Hematopoietic multipotent progenitor cell treated with erythropoietin and hydrocortisone succinate and interleukin-3 and kit ligand, for 17 days (in vitro differentiated cells): Measurements from ENCODE around the gene UBR3.

Source experiments
- DNase-seq: peaks from one replicate; pipeline ENCODE4 v3.0.0-alpha.2; 2015; ENCODE audit warnings: low spot score

The UBR3 gene

DNA sequence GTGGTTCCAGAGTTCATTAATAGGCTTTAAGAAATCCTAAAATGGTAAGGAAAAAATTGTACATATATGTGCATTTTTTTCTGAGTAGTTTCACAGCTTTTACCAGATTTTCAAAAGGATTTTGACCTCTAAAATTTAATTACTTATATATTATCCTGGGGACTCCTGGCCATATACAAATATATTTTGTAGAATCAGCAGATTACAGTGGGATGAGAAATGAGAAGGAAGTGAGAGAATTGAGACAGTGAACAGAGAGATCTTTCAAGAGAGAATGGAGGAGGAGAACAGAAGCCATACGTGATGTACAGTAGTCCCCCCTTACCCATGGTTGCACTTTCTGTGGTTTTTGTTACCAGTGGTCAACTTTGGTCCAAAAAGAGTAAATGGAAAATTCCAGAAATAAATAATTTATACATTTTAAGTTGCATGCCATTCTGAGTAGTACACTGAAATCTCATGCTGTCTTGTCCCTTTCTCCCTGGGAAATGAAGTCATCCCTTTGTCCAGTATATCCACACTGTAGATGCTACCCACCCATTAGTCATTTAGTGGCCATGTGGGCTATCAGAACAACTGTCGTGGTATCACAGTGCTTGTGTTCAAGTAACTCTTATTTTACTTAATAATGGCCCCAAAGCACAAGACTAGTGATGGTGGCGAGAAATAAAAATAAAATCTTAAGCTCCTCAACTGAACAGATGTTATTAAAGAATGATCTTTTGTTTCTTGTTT is 220.2 kb downstream of the UBR3 start:
- DNase-seq, result no peak

DNA sequence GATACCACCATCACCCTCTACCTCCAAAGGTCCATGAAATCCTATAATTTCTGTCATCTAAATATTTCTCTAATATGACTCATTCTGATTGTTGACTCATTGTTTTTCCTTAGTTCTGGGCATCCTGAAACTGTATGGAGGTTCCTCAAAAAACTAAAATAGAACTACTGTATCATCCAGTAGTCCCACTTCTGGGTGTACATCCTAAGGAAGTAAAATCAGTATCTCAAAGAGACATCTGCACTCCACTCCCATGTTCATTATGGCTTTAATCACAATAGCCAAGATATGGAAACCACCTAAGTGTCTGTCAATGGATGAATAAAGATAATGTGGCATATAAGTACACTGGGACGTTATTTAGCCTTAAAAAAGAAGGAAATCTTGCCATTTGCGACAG is 224.9 kb downstream of the UBR3 start:
- no peak for DNase-seq

DNA sequence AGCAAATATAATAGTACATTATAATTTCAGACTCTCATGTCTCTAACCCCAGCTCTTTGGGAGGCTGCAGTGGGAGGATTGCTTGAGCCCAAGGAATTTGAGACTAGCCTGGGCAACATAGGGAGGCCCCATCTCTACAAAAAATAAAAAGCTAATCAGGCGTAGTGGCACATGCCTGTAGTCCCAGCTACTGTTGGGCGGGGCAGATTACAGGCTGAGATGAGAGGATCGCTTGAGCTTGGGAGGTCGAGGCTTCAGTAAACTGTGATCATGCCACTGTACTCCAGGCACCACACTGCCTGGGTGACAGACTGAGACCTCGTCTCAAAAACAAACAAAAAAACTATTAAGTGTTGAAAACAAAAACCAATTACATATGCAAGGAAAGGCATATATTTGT is 227.7 kb downstream of the UBR3 start:
- peak; percentile 58 for DNase-seq

DNA sequence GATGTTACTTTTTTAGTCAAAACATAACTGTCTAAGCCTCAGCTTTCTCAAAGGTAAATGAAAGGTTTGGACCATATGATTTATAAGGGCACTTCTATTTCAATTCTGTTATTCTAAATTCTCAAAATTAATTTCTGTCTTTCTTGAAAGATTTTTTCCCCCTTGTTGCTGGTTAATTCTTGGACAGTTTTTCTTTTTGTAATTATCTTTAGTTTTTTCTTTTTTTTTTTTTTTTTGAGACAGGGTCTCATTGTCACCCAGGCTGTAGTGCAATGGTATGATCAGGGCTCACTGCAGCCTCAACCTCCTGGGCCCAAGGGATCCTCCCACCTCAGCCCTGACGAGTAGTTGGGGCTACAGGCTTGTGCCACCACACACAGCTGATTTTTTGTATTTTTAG is 229.6 kb downstream of the UBR3 start:
- DNase-seq, result no peak

DNA sequence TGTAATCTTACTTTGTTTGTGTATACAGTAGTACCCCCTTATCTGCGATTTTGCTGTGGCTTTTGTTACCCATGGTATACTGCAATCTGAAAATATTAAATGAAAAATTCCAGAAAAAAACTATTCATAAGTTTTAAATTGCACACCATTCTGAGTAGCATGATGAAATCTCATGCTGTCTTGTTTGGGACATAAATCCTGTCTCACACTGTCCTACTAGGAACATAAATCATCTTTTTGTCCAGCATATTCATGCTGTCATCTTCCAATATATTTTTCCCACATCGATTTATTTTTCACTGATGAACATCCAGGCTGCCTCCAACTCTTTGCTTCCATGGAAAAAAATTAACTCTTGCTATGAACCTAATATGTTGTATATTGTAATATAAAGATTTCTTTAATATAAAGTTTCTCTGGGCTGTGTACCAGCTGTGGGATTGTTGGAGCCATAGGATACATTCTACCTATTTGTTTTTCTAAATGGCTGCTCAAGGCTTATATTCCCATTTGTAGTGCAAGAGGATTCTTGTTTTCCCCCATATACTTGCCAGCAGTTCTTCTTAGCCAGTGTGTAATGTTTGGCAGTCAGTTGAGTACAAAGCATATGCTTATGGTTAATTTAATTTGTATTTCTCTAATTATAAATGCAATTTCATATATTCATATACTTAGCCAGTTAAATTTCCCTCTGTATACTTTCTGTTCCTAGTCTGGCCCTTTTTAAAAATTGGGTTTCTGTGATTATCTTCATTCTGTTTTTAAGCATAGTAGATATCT is 236.4 kb downstream of the UBR3 start:
- DNase-seq, result no peak

DNA sequence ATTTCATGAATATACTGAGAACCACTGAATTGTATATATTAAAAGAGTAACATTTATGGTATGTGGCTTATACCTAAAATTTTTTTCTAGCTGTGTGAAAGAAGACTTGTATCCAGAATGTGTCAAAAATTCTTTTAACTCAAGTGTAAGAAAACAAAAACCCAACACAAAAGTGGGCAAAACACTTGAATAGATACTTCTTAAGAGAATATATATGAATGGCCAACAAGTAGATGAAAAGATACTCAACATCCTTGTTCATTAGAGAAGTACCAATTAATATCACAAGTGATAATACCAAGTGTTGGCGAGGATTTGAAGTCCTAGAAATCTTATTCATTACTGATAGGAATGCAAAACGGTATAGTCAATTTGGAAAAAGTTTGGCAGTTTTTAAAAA is 243.5 kb downstream of the UBR3 start:
- DNase-seq, result no peak

DNA sequence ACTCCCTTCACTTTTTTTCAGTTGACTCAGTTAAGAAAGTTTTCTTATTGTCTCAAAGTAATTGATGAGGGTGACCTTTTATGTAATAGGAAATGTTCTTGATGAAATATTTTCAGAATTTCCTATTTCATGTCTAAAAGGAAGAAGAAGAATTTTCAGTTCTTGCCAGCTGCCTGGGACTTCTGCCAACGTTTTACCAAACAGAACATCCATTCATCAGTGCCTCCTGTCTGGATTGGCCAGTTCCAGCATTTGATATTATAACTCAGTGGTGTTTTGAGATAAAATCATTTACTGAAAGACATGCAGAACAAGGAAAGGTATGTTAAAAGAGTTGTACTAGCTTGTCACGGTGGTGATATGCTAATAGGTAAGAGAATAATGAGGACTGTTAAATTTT is 246.0 kb downstream of the UBR3 start:
- DNase-seq, result no peak

DNA sequence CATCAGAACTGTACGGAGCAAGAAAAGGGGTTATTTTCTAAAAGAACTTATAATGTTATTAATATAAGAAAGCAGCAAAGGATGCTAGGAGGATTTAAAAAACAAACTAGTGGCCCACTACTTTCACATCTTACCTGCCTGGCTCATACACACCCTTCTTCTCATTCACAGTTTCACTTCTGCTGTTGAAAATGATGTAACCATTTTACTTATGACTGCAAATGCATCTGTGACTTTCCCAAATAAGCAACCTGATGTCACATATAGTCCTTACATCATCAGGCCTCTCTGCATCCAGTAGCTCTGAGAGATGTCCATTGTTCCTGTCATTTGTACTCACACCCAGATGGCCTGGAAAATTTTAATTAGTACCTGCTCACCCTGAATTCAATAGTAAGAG is 248.9 kb downstream of the UBR3 start:
- DNase-seq, result no peak

DNA sequence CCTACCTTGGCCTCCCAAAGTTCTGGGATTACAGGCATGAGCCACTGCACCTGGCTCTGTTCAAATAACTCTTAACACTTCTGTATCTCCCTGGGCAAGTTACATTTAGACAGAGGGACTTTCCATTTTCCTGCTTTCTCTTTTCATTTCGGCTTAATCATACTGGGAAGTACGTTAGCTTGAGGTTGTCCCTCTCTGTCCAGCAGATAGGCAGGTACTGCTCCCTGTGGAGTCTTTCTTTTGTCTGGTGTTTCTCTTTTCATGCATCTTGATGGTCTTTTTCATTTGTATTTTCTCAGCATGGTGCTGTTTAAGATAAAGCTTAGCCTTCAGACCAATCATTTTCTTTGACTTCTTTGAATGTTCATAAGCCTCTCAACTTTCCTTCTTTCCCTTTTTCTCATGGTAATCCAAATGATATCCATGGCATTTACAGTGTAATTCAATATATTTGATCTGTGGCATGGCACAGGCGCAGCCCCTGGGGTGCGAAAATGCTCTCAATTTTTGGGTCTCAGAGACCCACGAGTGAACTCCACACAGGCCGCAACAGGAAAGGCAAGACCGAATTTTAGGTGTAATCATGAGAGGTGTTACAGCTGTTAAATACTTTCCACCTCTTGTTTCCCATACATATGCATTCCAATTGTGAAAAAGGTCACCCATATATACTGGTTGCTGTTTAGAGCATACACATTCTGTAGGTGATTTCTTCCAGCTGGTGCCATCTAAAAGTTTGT is 250.7 kb downstream of the UBR3 start:
- DNase-seq, result no peak

DNA sequence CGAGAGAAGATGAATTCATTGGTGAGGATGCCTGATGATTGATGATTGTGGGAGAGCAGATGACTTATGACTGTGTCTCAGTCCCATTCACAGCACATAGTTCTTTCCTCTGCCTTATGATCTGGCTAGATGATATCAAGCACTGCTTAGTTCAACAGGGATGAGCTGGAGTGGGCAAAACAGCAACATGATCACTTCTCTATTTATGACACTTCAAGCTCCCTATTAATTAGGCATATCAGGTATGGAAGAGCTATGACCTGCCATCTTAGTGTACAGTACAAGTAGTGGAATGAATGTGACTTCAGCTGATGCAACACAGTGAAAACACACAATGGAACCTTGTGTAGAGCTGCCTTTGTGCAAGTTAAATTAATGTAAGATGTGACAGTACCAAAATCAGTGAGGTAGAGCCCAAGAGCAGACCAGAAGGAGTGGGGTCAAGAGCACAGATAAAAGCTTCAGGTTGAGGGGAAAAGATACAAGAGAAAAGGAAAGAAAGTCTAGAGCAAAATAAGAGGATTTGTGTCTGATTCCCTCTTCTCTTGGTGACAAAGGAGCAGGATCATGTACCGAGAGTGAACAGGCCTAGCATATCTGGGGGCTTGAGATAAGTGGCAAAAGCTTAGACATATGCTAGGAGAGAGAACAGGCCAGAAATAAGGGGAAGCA is 257.7 kb downstream of the UBR3 start:
- DNase-seq, result no peak

DNA sequence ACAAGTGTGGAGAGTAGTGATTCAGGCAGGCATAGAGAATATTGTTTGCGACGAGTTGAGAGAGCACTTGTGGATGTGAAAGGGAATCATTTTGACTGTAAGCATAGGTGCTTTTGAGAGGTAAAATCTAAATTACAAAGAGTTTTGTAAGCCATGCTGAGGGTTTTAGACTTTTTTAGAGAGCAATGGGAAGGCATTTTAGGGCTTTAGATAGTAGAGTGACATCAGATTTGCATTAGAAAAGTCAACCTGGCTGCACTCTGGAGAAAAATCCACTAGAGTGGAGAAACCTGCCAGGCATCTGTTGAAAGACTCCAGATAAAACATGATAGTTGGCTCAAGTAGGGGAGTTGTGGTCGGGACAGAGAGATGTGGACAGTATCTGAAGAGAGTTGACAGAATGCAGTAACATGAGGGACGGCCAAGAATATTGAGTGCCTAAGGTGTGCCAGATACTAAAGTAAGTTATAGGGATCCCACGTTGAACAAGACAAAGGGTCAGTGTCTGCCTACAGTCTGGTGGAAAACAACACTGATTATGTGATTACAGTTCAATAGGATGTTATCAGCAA is 258.9 kb downstream of the UBR3 start:
- no peak for DNase-seq

DNA sequence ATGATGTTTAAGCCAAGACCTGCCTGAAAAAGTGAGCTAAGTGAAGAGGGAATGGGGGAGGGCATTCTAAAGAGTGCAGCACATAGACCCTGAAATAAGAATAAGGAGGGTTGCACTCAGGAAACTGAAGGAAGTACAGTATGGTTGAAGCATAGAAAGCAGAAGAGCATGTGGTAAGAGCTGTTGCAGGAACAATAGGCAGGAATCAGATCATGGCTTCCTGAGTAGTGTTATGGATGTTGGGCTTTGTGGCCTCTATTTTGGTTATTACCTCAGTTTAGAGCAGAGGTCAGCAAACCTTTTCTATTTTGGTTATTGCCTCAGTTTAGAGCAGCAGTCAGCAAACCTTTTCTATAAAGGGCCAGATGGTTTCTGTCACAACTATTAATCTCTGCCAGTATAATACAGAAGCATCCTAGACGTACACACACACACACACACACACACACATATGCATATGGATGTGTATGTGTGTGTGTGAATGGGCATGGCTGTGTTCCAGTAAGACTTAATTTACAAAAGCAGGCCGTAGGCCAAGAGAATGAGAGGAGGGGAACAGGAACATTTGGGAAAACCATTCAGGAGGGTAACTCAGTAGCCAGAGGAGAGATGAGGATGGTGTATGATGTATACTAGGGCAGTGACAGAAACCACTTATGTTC is 259.6 kb downstream of the UBR3 start:
- DNase-seq, result no peak

DNA sequence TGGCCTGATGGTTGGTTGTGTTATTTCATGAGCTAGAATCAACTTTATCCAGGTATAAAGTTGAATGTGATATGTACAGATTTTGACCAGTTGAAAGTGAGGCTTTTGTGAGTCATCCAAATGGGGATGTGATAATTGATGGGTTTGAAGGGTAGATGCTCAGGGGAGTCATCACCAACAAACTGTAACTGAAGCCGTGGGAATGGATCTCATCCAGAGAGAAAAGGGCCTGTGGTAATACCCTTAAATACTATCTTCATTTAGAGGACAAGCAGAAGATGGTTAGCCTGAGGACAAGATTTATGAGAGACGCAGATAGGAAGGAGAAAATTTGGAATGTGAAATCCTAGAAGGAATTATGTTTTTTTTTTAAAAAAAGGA is 260.1 kb downstream of the UBR3 start:
- DNase-seq, result no peak

DNA sequence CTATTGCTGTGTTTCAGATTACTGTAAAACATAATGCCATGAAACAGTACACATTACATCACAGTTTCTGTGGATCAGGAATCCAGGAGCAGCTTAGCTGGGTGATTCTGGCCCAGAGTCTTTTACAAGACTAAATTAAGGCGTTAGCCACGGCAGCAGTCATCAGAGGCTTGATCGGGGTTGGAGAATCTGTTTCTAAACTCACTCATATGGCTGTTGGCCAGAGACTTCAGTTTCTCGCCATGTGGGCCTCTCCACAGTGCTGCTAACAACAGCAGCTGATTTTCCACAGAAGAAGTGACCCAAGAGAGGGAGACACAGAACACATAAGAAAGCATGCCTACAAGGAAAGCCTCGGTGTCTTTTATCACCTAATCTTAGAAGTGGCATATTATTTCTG is 261.5 kb downstream of the UBR3 start:
- DNase-seq, result no peak

DNA sequence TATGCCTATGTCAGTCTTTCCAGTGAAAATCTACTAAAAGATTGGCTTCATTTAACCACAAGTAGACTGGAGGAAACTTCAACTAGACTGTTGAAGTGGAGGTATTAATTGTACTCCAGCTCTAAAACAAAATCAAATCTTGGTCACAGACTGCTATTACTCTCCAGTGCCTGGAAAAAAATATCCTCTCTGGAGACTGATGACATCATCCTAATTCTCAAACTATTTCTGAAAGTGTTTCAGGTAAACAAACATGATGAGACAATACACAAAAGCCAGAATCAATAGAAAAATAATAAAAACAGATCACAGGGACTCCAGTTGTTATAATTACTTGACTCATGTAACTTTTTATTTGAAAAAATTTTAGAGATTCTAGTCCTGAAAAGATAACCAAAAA is 263.0 kb downstream of the UBR3 start:
- DNase-seq, result no peak

DNA sequence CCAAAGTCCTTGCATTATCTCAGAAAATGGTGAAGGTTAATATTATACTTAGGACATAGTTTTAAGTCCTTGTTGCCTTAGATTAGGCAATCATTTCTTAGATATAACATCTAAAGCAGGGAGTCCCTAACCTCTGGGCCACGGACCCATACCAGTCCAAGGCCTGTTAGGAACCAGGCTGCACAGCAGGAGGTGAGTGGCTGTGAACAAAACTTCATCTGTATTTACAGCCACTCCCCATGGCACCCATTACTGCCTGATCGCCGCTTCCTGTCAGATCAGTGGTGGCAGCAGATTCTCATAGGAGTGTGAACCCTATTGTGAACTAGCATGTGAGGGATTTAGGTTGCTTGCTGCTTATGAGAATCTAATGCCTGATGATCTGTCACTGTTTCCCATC is 264.2 kb downstream of the UBR3 start:
- no peak for DNase-seq

DNA sequence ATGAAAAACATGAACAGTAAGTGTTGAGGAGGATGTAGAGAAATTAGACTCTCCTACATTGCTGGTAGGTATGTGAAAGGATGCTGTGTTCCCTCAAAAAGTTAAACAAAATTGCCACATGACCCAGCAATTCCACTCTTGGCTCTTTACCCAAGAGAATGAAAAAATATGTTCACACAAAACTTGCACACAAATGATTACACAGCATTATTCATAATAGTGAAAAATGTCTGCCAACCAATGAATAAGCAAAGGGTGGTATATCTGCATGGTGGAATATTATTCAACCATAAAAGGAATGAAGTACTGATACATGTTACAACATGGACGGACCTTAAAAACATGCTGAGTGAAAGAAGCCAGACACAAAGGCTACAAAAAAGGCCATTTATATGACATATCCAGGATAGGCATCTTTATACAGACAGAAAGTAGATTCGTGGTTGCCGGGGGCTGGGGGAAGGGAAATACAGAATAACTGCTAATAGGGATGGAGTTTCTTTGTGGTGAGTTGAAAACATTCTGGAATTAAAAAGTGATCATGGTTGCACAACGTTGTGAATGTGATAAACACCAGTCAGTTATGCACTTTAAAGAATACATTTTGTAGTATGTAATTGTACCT is 265.3 kb downstream of the UBR3 start:
- peak; percentile 61 for DNase-seq

DNA sequence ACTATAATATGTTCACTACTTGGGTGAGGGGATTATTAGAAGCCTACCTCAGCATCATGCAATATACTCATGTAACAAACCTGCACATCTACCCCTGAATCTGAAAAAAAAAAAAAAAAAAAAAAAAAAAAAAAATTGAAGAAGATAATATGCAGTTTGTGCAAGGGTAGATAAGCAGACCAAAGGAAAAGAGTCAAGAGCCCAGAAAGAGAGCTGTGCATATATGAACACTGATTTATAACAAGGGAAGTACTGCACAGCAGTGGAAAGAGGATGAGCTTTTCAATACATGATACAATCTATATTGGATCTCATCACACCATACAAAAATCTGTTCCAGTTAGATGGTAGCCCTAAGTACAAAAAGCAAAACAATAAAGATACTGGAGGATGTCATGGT is 268.1 kb downstream of the UBR3 start:
- no peak for DNase-seq

DNA sequence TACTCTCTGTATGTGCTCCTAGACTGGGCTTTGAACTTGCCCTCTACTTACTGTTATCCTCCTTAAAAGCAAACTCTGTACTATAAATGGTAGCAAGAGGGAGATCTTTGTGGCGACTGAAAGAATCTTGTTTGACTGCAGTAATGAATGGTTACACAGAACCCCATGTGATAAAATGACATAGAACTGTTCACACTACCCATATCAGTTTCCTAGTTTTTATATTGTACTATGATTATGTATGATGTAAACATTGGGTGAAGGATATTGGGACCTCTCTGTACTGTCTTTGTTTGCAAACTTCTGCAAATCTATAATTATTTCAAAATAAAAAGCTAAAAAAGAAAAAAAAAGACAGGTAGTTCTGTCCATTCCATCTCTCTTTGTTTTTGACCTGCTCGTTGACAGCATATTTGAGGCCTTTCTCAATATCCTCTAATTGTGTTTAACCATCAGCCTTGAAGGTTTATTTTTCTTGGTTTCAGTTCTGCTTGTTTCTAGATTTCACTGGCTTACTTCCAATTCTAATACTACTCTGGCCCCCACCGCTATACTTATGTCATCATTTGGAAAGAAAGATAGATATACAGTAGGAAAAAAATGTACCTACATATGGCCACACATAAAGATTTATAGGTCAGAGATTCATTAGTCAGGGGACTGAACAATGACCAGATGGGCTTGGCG is 271.5 kb downstream of the UBR3 start:
- DNase-seq, result no peak

DNA sequence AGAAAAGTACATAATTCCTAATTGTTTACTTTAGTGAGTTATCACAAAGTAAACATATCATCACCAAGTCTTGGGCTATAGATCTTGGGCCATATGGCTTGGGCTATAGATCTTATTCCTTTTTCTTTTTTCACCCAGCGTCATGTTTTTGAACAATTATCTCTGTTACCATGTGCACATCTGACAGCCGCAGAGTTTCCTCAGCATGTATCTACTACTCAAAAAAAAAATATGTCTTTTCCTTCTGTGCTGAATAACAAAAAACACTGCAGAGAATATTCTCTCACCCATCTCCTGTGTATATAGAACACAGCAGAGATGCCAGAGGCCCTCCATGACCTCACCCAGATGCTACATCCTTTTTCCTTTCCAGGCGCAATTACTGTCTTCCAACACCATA is 274.5 kb downstream of the UBR3 start:
- no peak for DNase-seq
